GM18519 (cell line): Measurements from ENCODE around the gene AFAP1.

Experiments
- ATAC-seq: cut with Tn5 transposase; IDR thresholded peaks from one replicate; pipeline ENCODE4 v1.9.1; 2021; ENCODE audit warnings: mild to moderate bottlenecking, moderate library complexity; ENCODE audit not compliant: unreplicated experiment, low FRiP score

AFAP1 gene

DNA sequence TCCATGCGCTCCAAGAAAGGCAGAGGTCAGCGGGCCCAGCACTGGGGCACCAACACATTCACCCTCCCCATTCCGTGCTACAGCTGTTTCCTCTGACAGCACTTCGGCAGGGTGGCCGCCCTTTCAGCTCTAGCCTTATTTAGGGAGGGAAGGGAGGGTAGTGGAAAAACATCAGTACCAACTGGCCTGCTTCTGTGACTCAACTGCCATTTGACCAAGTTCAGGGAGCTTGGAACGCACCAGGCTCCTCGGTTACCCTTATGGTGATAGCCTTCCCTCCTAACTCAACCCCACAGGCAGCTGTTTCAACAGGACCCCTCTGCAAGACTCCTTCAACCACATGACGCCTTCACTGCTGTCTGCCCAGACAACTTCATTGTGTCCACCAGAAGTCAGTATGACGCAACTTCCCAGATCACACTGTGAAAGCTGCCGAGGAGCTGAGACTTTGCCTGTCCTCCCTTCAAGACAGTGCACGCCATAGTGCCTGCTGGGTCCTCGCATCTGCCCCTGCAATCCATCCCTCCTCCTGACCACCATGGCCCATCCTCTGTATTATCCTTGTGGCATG is 132.2 kb downstream of the AFAP1 start:
- ATAC-seq, result no peak

DNA sequence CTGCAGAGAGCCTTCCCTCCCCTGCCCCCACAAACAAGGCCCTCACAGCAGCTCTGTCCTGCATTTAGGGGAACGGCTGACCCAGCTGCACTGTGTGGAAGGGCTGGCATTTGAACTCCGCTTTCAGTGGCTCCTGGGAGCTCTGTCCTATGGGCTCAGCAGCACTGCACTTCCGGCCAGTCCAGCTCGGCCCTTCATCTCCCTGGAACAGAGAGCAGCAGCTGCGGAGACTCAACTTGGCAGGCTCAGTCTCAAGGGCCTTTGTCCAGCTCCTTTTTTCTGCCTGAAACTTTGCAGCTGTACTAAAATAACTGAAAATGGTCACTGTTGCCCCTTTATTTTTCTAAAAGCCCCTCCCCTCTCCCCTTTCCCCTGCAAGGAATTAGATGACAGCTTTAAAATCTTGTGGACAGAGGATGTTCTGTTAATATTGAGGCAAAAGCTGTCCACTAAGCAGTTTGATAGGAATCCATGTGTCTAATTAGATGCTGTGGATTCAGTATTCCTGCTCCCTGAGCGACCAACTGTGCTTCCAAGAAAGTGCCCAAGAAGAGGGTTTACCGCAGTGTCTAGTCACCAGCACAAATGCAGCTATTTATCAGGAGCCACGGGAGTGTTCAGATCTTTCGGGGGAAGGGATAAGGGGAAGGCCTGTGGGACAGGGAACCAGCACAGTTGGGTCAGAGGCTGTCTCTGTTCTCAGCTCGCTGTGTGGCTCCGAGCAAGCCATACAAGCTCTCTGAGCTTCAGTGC is 133.1 kb downstream of the AFAP1 start:
- no peak for ATAC-seq

DNA sequence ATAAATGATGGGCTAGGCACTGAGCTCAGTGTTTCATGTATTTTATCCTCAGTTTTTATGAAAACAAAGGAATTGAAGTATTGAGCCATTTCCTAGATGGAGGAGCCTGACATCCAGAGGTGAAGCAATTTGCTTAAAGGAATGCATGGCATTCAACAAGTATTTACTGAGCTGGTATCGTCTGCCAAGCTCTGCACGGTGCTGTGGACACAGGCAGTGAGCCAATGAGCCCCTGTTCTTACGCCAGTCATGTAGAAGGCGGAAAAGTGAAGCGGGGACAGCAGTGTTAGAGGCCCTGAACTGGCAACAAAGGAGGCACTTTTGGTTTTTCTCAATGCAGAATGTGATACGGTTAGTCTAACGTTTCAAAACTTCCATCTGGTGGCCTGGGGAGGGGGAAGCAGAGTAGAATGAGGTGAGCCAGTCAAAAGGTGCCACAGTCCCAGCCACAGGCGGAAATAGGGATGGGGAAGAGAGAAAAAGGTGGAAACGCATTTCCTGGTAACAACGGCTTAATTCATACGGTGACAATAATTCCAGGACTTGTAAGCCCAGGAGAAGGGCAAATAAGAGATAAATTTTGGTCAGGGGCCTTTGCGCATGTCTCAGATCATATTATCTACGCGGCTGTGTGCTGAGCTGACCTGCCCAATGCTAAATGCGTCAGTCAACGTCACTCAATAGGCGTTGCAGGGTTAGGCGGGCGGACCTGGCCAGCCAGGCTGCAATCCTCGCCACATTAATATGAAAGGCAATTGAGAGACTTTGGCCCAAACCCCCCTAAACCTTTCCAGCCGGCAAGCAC is 133.9 kb downstream of the AFAP1 start:
- ATAC-seq, result no peak

DNA sequence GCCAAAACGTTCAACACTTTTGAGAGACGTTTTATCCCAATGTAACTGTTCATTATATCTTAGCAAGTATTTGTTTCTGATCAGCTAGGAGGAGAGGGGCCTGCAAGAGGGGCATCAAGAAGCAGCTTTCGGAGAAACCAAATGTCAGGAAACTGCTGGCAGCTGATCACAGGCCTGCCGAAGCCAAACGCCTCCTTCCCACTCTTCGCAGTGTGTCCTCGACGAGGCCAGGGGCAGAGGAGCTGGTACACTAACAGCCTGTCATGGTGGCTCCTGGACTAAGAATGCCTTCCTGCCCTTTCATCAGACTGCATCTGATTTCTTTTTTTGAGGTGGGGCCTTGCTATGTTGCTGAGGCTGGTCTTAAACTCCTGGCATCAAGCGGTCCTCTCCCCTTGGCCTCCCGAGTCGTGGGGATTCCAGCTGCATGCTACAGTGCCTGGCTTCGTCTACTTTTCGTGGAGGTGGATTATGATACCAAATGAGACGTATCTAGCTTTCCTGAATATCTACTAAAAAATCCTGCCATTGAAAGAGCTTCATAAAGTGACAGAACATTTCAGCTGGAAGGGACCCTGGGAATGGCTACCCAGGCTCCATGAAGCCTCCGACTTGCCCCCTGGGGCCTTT is 134.8 kb downstream of the AFAP1 start:
- ATAC-seq, result no peak

DNA sequence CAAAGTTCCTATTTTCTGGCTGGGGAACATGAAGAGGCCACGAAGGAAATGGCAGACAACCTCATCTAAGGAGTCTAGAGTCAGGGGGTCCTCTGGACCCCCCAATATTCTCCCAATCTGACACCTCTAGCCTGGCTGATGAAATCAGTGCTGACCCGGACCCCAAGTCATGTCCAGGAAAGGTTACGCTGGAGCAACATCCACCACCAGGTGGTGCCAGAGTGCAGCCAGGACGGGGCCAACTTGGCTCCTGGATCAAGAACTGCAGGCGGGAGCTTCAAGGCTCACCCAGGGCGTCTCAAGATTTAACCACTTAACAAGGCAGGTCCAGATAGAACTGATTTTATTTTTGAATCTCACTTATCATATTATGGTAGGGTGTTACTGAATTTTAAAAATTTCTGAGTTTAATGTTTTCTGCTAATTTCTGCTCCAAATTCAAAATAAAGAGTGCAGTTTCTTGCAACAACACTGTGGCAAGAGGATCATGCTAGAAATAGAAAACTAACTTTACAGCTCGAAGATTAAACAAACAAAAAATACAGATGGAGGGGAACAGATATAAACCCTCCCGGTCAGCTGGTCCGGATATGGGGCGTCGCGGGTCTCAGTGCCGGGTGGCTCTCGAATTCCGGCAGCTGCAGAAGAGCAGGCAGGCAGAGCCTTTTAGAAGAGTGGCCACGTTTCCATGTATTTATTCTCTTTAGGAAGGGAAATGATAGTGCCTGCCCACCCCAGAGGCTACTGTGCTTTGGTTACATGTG is 135.5 kb downstream of the AFAP1 start:
- no peak for ATAC-seq

DNA sequence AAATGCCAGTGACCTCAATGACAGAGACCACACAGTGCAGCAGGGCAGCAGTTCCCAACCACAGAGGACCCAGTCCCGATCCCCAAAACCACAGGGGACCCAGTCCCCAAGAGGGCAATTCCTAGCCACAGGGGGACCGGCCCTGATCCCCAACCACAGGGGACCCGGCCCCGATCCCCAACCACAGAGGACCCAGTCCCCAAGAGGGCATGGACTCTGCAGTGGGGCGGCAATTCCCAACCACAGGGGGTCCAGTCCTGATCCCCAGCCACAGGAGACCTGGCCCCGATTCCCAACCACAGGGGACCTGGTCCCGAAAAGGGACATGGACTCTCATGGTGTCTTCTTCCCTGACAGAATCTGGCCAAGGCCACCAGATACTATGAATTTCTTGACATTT is 136.3 kb downstream of the AFAP1 start:
- no peak for ATAC-seq

DNA sequence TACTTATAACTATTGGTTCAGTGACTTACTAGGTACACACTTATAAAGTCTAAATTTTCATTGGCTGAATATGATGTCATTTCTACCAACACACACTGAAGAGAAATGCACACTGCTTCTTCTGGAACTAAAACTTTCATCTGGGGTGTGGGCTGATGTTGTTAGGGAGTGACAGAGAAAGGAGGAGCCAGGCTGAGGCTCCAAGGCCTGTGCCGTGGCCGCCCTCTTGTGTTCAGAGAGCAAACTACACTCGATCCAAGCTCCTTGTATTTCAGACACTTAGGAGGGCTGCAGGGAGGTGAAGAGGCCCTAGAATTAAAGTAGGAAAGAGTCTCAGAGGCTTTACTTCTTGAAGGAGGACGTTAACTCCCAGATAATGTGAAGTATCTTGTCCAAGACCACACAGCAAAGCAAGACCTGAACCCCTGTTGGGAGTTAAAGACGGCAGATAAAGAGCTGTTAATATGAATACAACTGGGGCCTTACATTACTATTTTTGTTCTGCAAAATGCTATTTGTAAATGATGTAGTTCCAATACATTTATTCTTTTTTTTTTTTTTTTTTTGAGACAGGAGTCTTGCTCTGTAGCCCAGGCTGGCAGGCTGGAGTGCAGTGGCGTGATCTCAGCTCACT is 137.5 kb downstream of the AFAP1 start:
- ATAC-seq, result peak; percentile 68

DNA sequence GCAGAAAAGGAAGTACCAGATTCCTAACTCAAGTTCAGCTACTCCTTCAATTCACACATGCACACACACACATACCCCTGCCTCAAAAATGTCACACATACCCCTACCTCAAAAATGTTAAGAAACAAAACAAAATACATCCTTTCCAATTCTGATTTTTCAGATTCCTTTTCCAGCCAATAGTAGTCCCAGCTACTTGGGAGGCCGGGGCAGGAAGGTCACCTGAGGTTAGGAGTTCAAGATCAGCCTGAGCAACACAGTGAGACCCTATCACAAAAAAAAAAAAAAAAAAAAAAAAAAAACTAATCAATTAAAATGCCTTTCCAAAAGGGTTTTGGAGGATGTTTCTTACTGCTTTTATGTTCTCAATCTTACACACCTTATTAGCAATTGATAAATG is 138.0 kb downstream of the AFAP1 start:
- no peak for ATAC-seq

DNA sequence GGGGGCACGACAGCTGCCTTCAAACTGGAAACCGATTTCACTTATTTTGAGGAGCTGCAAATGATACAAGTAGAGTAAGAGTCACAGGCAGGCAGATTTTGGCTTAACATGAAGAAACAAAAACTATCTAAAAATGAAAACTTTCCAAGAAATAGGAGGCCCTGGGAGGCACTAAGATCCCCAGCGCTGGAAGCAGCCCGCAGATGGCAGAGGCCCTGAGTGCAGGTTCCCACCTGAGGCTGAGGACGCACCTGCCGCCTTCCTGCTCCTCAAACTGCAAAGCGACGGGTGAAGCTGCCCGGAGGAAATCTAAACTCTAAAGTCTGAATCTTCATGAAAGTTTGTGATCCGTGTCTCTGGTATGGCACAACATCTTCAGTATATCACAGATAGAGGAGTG is 138.7 kb downstream of the AFAP1 start:
- no peak for ATAC-seq

DNA sequence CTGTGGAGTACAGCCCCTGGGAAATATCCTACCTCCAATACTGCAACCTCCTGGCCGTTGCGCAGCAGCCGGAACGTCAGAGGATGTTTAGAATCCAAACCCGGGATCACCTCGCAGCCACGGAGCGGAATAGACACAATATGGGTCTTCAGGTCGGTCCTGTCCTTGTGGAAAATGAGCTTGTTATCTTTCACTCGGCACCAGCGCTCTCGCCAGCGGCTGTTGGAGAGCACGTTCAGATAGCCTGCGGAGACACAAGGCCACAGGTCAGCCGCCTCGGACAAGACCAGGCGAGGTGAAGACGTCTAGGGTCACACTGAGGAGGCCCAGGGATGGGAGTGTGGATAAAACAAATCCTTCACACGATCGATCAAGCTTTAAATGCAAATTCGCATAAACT is 139.3 kb downstream of the AFAP1 start:
- ATAC-seq, result no peak

DNA sequence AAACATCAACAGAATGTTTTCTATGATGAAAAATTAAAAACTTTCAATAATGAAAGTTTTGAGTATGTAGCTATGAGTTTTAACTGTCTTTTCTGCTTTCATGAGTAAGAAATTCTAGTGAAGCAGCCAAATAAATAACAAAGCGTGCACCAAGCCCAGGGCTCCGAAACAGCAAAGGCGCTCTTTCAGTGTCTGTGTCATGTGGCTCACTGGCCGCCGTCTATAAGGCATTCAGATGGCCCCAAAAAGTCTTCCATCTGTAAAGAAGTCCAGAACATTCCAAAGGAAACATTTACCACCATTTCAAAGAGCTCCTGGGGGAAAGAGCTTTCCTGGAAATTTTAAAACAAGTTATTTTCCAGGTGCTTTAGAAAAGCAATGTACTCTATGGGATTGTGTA is 139.9 kb downstream of the AFAP1 start:
- ATAC-seq, result no peak

DNA sequence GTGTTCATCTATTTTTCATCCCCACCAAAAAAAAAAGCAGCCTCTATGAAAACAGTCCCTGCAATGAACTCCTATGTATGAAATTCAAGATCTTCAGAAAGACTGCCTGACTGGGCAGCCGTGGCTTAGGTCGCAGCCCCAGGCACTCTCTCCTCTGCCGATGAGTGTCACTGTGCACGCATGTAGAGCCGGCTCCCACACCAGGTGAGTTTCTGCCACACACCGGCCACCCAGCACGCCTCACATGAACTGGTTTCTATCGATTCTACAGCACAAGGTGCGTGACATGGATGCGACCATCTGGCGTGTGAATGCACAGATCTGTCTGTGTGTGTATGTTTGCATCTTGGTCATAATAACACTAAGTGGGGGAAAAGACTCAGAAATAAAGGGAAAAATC is 140.4 kb downstream of the AFAP1 start:
- no peak for ATAC-seq

DNA sequence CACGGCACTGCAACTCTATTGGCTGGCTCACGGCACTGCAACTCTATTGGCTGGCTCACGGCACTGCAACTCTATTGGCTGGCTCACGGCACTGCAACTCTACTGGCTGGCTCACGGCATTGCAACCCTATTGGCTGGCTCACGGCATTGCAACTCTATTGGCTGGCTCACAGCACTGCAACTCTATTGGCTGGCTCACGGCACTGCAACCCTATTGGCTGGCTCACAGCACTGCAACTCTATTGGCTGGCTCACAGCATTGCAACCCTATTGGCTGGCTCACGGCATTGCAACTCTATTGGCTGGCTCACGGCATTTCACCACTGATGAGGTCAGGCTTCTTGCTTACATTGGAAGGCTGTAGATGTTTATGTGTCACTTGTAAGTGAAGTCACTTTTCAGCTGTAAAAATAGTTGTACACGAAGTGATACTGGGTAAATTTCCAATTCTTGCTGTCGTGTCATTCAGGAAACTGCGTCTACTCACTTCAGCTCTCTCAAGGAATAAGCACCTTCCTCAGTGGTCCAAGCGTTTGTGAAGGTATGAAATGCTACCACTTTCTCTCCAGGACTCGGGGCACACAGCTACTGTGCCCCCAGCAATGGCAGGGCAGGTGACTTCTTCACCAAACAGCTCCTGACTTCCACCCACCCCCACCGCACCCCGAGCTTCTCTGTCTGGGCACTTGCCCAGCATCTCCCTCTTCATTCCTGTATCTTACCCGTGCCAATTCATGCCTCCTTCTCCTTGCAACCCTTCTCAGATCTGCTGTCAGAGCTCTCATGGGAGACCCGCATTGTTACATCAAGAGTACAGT is 141.3 kb downstream of the AFAP1 start:
- no peak for ATAC-seq

DNA sequence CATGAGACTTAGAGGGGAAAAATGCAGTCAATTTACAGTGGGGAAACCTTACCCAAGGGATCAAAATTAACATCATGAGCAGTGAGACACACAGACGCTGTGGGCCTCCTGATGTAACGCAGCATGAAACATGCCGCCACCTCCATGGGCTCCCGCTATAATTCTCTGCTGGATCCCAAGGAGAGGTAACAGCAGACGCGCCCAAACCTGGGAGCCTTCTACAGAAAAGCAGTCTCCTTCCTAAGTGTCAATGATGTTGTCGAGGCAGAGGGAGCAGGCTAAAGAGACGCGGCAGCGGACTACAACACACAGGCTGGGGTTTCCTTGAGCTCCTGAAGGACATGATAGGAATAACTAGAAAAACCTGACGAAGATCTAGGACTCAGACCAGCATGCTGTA is 142.3 kb downstream of the AFAP1 start:
- no peak for ATAC-seq

DNA sequence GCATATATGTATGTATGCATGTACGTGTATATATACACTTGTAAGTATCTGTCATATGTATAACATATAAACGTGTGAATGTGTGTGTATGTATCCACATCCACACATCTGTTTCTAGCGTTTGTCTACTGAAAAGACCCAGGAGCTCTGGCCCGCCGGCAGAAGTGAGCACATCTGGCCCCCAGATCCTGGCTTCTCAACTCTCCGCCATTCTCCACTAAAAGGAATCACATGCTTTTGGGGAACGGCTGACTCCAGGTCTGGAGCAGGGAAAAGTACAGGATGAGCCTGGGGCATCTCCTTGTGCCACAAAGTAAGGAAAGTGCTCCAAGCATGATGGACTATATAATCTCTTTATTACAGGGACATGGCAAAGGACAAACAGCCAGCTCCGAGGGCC is 143.7 kb downstream of the AFAP1 start:
- ATAC-seq, result no peak

DNA sequence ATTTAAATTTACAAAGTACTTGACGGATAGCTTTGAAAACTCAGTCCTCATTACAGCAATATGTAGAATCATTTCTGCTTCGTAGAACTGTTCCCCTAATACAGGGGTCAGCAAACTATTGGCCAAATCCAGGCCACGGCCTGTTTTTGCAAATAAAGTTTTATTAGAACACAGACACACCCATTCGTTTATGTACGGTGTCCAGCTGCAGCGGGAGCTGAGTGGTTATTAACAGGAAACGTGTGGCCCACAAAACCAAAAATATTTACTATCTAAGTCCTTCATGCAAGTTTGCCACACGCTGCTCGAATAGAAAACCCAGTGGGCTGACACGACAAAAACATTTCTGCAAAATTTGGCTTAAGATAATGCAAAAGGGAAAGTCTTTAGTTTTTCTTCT is 146.5 kb downstream of the AFAP1 start:
- no peak for ATAC-seq

DNA sequence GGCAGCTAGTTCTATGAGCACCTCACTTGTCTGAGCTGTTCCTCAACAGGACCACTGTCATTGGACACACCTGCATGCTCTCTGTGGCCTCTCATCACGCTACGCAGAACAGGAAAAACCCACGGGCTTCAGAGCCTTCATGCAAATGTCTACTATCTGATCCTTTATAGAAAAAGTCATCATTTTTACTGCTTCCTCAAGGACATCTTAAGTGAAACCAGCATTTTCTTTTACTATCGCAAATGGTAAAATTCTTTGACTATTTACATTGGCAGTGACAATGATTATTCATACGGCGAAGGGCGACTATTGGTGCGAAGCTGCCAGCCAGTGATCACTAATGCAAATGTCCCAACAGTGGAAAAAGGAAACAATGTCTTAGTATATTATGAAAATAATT is 147.0 kb downstream of the AFAP1 start:
- peak; percentile 44 for ATAC-seq

DNA sequence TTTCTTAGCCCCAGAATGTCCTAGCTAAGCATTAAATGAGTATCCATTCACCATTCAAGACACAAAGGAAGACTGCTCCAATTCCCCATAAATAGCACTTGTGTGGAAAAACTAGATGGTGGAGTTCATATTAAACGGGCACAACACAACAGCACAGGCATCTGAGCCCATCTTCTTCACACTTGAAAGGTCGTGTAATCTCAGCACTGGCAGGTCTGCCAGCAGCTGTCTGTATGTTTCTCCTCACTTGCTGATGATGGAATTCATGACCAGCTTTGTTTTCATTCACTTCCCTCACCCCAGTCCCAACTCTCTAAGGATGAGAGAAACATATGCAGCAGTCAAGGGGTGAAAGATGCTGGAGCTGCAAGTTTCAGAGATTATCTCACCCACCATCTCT is 148.7 kb downstream of the AFAP1 start:
- no peak for ATAC-seq

DNA sequence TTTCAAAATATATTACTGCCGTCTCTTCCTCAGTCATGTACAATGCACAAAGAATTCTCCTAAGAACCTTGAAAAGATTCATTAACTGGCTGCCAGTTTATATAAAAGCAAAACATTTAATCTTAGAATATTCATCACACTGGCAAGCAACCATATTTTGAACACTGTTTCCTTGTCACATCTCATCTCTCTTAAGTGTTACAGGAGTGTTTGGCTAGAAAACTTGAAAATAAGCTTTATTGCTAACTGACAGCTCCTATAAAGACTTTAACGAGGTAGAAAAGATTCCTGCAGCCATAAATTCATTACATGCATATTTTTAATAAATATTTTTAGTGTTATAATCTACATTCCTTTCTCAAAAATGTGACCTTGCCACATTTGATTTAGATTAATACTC is 149.6 kb downstream of the AFAP1 start:
- ATAC-seq, result no peak
